ENCODE results near the gene CYP24A1.
"Not testable (repeated sequence)": the region's sequence is repeated elsewhere in the genome, so short reads cannot be mapped to it uniquely, and the experiment has no call there.

Gene CYP24A1

DNA sequence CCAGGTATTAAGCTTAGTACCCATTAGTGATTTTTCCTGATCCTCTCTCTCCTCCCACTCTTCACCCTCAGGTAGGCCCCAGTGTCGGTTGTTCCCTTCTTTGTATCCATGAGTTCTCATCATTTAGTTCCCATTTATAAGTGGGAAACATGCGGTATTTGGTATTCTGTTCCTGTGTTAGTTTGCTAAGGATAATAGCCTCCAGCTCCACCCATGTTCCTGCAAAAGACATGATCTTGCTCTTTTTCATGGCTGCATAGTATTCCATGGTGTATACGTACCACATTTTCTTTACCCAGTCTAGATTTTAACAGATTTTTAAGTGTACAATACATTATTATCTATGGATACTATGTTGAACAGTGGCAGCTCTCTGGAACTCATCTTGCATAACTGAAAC, 44.4 kb downstream of the CYP24A1 start:
- peaks cover 10% of the 10 kb centered on the region for H3K4me1 ChIP-seq

DNA sequence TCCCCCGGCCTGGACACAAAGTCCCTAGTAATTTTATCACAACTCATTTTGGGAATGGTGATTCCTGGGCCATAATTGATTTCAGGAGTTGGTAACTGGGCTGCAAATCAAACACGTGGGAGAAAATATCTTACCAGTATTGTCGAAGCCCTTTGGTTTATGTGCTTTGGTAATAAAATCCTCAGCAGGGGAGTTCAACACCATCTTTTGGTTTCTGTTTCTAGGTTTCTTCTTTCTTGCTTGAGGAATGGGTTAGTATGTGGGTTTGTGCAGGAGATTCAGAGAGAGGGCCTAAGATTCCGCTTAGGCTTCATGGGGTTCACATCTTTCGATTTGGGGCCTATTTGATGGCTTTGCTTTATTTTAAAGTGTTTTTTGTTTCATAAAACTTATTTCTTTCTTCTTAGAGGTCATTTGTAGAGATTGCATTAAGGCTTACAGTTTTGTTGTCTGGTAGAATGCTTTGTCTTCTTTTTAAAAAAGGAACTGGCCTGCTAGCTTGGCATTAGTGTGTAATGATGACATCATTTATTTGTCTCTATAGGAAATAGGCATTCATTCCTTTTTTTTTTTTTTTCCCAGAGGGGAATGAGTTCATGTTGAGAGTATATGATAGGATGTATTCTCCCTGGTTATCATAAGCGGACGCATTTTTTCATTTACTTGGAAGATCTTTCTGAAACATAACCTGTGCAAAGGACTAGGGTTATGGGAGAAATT, 45.8 kb downstream of the CYP24A1 start:
- Histone ChIP-seq H3K4me1 (peaks cover 10% of the 10 kb centered on the region), H3K27ac (no peak overlapping the region)
- no peak for TF ChIP-seq Cebpa-rat (IDR thresholded peaks at IDR 0.05)

More for the DNA sequence above, 44.4 kb downstream of the CYP24A1 start:
- 0 out of 2 replicates have a peak, but pooled peaks cover 4% of the 10 kb centered on the region for H3K9me3 ChIP-seq
- TF ChIP-seq Cebpa-rat (IDR thresholded peaks at IDR 0.05), result no peak
- H3K27me3 ChIP-seq, result no peaks in the 10 kb centered on the region
- H3K36me3 ChIP-seq, result no peaks in the 10 kb centered on the region
- no peak overlapping the region for H3K9ac ChIP-seq
- no peak overlapping the region for H3K27ac ChIP-seq
- no peak overlapping the region for H3K4me3 ChIP-seq
- no peaks in the 10 kb centered on the region for H4K20me1 ChIP-seq
- H3K4me2 ChIP-seq, result no peak overlapping the region

DNA sequence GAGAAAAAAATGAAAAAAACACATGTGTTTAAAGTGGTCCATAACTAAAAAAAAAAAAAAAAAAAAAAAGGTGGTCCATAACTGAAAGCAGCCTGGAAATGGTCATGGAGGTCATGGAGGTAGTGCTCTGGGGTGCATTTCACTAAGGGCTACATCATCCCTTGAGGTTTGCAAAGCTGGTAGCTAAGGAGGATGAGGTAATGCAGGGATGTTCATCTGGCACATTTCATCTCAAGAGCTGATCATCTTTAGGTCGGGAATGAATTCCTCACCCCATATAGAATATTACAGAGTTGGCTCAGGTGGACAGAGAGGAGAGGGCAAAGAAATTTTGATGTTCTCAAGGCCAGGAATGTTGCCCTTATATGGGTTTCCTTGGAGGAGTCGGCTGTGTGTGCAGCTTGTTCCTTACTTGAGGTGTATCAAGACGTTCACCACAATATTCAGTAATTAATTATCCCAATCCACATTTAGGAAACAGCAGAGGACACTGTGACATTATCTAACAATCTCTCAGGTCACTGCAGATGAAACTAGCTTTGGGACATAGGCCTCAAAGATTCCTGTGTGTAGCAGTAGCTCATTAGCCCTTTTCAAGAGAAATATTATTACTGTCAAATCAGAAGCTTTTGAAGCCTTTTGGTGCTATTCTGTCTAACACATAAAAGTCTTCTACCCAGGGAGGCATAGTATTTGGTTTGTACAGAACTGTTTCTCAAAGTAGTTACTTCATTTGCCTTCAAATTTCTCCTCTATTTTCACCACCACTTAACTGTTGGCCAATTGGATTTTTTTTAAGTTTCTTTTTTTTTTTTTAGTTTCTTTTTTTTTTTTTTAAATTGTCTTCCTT, 46.8 kb downstream of the CYP24A1 start:
- no peak overlapping the region for H3K9ac ChIP-seq
- no peak overlapping the region for H3K4me3 ChIP-seq
- 0 out of 2 replicates have a peak, but pooled peaks cover 4% of the 10 kb centered on the region for H3K9me3 ChIP-seq
- H3K36me3 ChIP-seq, result no peaks in the 10 kb centered on the region
- peaks cover 4% of the 10 kb centered on the region for H3K4me1 ChIP-seq
- no peaks in the 10 kb centered on the region for H3K27me3 ChIP-seq
- no peak overlapping the region for H3K27ac ChIP-seq
- no peak for TF ChIP-seq Cebpa-rat (IDR thresholded peaks at IDR 0.05)
- H4K20me1 ChIP-seq, result no peaks in the 10 kb centered on the region
- H3K4me2 ChIP-seq, result no peak overlapping the region

More for the DNA sequence above, 45.8 kb downstream of the CYP24A1 start:
- Histone ChIP-seq H3K4me2 (no peak overlapping the region), H4K20me1 (no peaks in the 10 kb centered on the region), H3K36me3 (no peaks in the 10 kb centered on the region), H3K9me3 (0 out of 2 replicates have a peak, but pooled peaks cover 4% of the 10 kb centered on the region), H3K4me3 (no peak overlapping the region), H3K9ac (no peak overlapping the region), H3K27me3 (no peaks in the 10 kb centered on the region)

DNA sequence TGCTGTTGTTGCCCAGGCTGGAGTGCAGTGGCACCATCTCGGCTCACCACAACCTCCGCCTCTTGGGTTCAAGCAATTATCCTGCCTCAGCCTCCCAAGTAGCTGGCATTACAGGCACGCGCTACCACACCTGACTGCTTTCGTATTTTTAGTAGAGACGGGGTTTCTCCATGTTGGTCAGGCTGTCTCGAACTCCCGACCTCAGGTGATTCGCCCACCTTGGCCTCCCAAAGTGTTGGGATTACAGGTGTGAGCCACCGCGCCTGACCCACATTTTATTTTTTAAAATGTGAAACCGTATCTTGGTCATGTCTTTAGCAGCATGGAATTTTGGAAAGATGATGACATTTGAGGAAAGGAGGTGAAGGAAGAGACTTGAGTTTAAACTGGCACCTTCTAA, 47.5 kb downstream of the CYP24A1 start:
- not testable (repeated sequence) for H3K27me3 ChIP-seq, H3K4me1 ChIP-seq, H3K36me3 ChIP-seq, H4K20me1 ChIP-seq, H3K27ac ChIP-seq, H3K9me3 ChIP-seq, H3K4me2 ChIP-seq, H3K9ac ChIP-seq, H3K4me3 ChIP-seq

DNA sequence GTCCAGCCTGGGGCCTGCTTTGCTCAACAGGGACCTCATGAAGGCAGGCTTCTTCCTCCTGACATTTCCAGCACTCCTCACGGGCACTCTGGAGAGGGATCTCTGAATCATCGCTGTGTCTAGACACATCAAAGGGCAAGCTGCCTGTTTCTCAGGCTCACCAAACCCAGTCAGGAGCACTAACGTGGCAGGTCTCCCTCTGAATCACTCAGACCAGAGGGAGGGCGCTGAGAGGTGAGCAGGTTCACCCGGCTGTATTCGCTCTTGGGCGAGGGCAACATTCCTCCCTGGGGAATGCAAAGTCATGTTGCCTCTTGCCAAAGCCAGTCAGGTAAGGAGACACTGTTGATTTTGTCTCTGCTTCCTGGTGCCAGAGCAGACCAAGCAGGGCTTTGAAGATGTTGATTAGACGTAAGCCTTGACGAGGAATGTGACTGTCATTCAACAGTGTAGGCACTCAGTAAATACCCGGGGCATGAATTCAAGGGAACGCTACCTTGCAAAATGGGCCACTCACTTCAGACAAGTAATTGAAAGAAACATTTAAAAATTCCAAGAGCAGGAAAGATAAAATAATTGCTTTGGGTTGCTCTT, 50.1 kb downstream of the CYP24A1 start:
- Histone ChIP-seq H4K20me1 (no peaks in the 10 kb centered on the region), H3K4me1 (no peaks in the 10 kb centered on the region), H3K36me3 (no peaks in the 10 kb centered on the region), H3K4me3 (no peak overlapping the region), H3K27me3 (no peaks in the 10 kb centered on the region), H3K4me2 (no peak overlapping the region), H3K27ac (no peak overlapping the region), H3K9me3 (no peaks in the 10 kb centered on the region), H3K9ac (no peak overlapping the region)
- TF ChIP-seq Cebpa-rat (IDR thresholded peaks at IDR 0.05), result no peak

DNA sequence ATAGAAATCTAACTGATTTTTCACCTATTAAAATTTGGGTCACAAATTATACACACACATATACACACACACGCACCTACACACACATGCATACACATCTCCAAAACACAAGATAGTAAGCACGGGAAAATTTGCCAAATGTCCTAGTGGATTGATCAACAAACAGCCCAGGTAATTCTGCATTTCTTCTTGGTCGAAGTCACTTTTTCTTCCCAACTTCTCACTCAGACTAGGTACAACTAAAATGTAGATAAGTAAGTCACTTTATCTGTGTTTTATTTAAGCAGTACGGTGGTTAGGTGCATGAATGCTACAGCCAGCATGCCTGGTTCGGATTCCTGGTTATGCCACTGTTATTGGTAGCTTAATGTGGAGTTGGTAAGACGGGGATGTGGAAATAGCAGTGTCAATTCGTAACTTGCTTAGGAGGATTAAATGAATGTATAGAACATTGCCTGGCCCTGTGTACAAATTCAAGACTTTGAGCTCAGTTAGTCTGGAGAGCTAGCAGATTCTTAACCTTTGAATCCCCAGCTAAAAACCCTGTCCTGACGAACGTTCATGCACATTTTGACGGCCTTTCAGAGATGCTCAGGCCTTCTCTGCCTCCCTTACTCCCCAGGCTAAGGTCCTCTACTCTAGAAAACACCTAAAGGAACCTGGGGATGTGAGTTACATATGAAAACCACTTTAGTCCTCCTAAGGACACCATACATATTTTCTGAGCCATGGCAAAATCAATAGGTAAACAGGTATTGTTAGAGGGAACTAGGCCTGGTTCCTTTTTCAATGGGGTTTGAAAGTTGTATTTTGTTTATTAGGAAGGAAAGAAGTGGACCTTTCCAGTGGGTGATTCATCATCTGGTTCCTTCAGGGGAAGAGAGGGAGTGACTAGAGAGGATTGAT, 50.9 kb downstream of the CYP24A1 start:
- H3K4me1 ChIP-seq, result no peaks in the 10 kb centered on the region
- H3K9ac ChIP-seq, result no peak overlapping the region
- no peaks in the 10 kb centered on the region for H3K9me3 ChIP-seq
- TF ChIP-seq Cebpa-rat (IDR thresholded peaks at IDR 0.05), result no peak
- no peaks in the 10 kb centered on the region for H3K27me3 ChIP-seq
- no peaks in the 10 kb centered on the region for H3K36me3 ChIP-seq
- H3K4me3 ChIP-seq, result no peak overlapping the region
- H3K4me2 ChIP-seq, result no peak overlapping the region
- H4K20me1 ChIP-seq, result no peaks in the 10 kb centered on the region
- no peak overlapping the region for H3K27ac ChIP-seq

DNA sequence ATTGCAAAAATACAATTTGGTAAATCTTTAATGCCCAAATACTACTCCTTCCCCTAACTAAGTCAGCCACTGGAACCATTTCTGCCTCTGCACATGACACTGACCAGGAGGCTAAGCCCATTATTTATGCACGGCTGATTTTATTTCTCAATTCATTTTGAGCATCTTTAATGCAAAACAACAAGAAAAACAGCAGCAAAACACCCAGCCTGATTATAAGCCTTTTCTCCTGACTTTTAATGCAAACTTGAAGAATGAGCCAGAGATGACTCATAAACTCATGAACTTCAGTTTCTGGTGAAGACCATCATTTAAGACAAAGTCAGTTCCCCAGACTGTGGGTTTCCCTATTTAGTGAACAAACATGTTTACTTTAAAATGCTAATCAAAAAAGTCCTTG, 51.6 kb downstream of the CYP24A1 start:
- no peak overlapping the region for H3K4me2 ChIP-seq
- no peaks in the 10 kb centered on the region for H3K9me3 ChIP-seq
- no peaks in the 10 kb centered on the region for H3K4me1 ChIP-seq
- no peaks in the 10 kb centered on the region for H3K27me3 ChIP-seq
- no peaks in the 10 kb centered on the region for H4K20me1 ChIP-seq
- no peak overlapping the region for H3K27ac ChIP-seq
- no peaks in the 10 kb centered on the region for H3K36me3 ChIP-seq
- no peak overlapping the region for H3K9ac ChIP-seq
- H3K4me3 ChIP-seq, result no peak overlapping the region
- TF ChIP-seq Cebpa-rat (IDR thresholded peaks at IDR 0.05), result no peak

DNA sequence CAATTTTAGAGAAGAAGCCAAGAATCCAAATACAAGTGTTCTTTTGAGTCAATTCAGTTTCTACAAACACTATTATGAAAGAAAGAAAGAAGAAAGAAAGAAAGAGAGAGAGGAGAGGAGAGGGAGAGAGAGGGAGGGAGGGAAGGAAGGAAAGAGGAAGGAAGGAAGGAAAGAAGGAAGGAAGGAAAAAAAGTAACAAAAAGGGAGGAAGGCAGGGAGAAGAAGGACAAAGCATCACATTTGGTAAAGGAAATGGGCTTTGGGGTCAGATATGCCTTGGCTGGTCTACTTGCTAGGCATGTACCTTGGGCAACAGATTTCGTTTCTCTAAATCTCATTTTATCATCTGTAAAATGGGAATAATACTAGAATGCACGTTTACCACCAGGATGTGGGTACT, 54.0 kb downstream of the CYP24A1 start:
- no peak overlapping the region for H3K4me3 ChIP-seq
- no peak overlapping the region for H3K27ac ChIP-seq
- H3K36me3 ChIP-seq, result no peaks in the 10 kb centered on the region
- H3K27me3 ChIP-seq, result no peaks in the 10 kb centered on the region
- H3K4me2 ChIP-seq, result no peak overlapping the region
- H4K20me1 ChIP-seq, result no peaks in the 10 kb centered on the region
- no peak for TF ChIP-seq Cebpa-rat (IDR thresholded peaks at IDR 0.05)
- H3K9ac ChIP-seq, result no peak overlapping the region
- H3K9me3 ChIP-seq, result no peaks in the 10 kb centered on the region
- H3K4me1 ChIP-seq, result no peaks in the 10 kb centered on the region

DNA sequence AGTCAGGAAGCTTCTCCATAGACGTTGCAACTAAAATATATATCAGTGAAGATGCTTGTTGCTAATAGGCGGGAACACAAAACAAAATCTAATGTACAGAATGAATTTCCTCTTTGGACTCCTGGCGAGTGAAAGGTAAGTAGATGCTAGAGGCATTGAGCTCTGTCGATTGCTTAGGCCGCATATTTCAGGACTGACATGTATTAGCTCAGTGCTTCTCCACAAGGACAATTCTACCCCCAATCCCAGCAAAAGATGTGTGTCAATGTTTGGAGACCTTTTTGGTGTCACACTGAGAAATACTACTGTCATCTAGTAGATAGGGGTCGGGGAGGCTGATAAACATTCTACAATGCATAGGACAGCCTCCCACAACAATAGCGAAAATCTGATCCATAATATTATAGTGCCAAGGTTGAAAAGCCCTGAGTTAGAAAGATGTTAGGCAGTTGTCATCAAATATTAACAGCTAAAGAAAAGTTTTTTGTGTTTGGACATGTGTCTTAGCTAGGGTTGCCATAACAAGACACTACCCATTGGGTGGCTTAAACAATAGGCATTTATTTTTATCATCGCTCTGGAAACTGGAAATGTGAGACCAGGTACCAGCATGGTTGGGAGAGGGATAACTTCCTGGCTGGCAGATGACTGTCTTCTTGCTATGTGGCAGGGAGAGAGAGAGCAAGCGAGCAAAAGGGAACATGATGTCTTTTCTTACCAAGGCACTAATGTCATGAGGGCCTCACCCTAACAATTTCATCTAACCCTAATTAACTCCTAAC, 55.4 kb downstream of the CYP24A1 start:
- TF ChIP-seq Cebpa-rat (IDR thresholded peaks at IDR 0.05), result no peak
- Histone ChIP-seq H3K9me3 (no peaks in the 10 kb centered on the region), H3K36me3 (no peaks in the 10 kb centered on the region), H3K4me2 (no peak overlapping the region), H3K4me1 (no peaks in the 10 kb centered on the region), H4K20me1 (no peaks in the 10 kb centered on the region), H3K9ac (no peak overlapping the region), H3K4me3 (no peak overlapping the region), H3K27ac (no peak overlapping the region), H3K27me3 (no peaks in the 10 kb centered on the region)

Measured in BLaER1 (cell line).